Panc1 (cell line): Measurements from ENCODE around the gene EDN2.

Source experiments
- CTCF ChIP-seq: fragments of 450-650 bp; IDR thresholded peaks from 2 replicates; pipeline ENCODE4 v1.5.1; 2017; ENCODE audit warnings: mild to moderate bottlenecking
- POLR2AphosphoS5 ChIP-seq: IDR thresholded peaks from 2 replicates; pipeline ENCODE4 v1.6.1; 2012; ENCODE audit warnings: mild to moderate bottlenecking, low read depth, low read length, moderate library complexity

GRCh38 chr1:41498391-41498790 is 13.9 kb upstream of the EDN2 start:
- TF ChIP-seq CTCF (no peak), POLR2AphosphoS5 (no peak)
